HepG2 (cell line): Measurements from ENCODE around the gene ZNF445. TPM values are rescaled to one million over a fixed set of nuclear protein-coding genes. Genes with fewer than 3 reads are reported as not detected.

Experiments
- ATAC-seq: fragments of 200-7000 bp; cut with Tn5 transposase; 3 replicates; pipeline ENCODE4 v1.9.1; 2020; ENCODE audit warnings: mild to moderate bottlenecking, moderate library complexity
- BruUV-seq: library from RNA; stranded (reverse); fragments of 400-500 nt; replicated peaks from 2 replicates; lab custom pipeline; 2021; lab: Mats Ljungman, UMichigan
- CTCF ChIA-PET: fragments of 300-600 bp; formaldehyde crosslinking; extraction: SDS; loops from one replicate; lab custom pipeline; 2021; ENCODE audit warnings: low total read pairs, inconsistent platforms, low intra/inter-chr PET ratio; lab: Yijun Ruan, JAX
- POLR2A ChIA-PET: fragments of 350-600 bp; sonication (Branson Sonifier 250); formaldehyde crosslinking; loops from one replicate; lab custom pipeline; 2020; ENCODE audit warnings: antibody characterized with exemption, inconsistent platforms; lab: Yijun Ruan, JAX
- DNase-seq: peaks from one replicate; pipeline ENCODE4 v3.0.0-alpha.2; 2015; ENCODE audit warnings: low spot score
- FAIRE-seq: peaks from 3 replicates; lab custom pipeline; 2011; peaks lifted over from hg19 to GRCh38; lab: Jason Lieb, UNC
- H2AFZ ChIP-seq: one replicate; pipeline ENCODE4 v1.6.1; 2011; ENCODE audit warnings: low read length, inconsistent platforms
- H3K27ac ChIP-seq: fragments of 300-600 bp; 3 replicates; pipeline ENCODE4 v1.8.0; 2011; ENCODE audit warnings: mixed run types, mild to moderate bottlenecking, mixed read lengths, low read length, inconsistent platforms; ENCODE audit not compliant: insufficient read depth; ENCODE audit errors: extremely low read length
- H3K27me3 ChIP-seq, 2 experiments: fragments of 200-600 bp in 1 of 2; 2 replicates in 1 of 2; 3 replicates in 1 of 2; pipeline versions ENCODE4 v1.6.0 to v1.8.0; 2011; ENCODE audit warnings: low read length in 2 of 2, mild to moderate bottlenecking in 2 of 2, moderate library complexity in 2 of 2, inconsistent platforms in 1 of 2; ENCODE audit not compliant: insufficient read depth in 2 of 2, control insufficient read depth in 1 of 2
- H3K36me3 ChIP-seq, 2 experiments: fragments of 200-600 bp in 1 of 2; replicated peaks in 1 of 2; 2 replicates in 1 of 2; 3 replicates in 1 of 2; pipeline versions ENCODE4 v1.5.1 to v1.8.0; 2011; ENCODE audit warnings: low read length in 2 of 2, inconsistent platforms in 1 of 2; ENCODE audit not compliant: insufficient read depth in 2 of 2, control insufficient read depth in 1 of 2
- H3K4me1 ChIP-seq: 2 replicates; pipeline ENCODE4 v1.5.1; 2012; ENCODE audit warnings: low read length, inconsistent platforms; ENCODE audit not compliant: insufficient read depth
- H3K4me2 ChIP-seq: 2 replicates; pipeline ENCODE4 v1.6.0; 2011; ENCODE audit warnings: low read depth, low read length, inconsistent platforms
- H3K4me3 ChIP-seq, 3 experiments: fragments of 200-600 bp in 1 of 3; sonication (generic), shearing (Covaris generic) in 1 of 3; replicated peaks in 1 of 3; 2 replicates each; pipeline ENCODE4 v1.5.1; 2011 to 2016; ENCODE audit warnings: low read length in 3 of 3, inconsistent platforms in 2 of 3, low read depth in 2 of 3, mild to moderate bottlenecking in 2 of 3, control low read depth in 1 of 3, mixed read lengths in 1 of 3; ENCODE audit not compliant: insufficient read depth in 1 of 3
- H3K79me2 ChIP-seq: one replicate; pipeline ENCODE4 v1.6.1; 2011; ENCODE audit warnings: low read length, inconsistent platforms; ENCODE audit not compliant: insufficient read depth
- H3K9ac ChIP-seq: 2 replicates; pipeline ENCODE4 v1.6.0; 2011; ENCODE audit warnings: mild to moderate bottlenecking, low read depth, low read length, inconsistent platforms; ENCODE audit not compliant: insufficient read depth
- H3K9me3 ChIP-seq: 2 replicates; pipeline ENCODE4 v1.5.1; 2012; ENCODE audit warnings: mild to moderate bottlenecking, low read length
- H4K20me1 ChIP-seq: 2 replicates; pipeline ENCODE4 v1.6.0; 2011; ENCODE audit warnings: inconsistent platforms, mild to moderate bottlenecking, low read length, moderate library complexity; ENCODE audit not compliant: insufficient read depth
- GLI4 ChIP-seq: sonication (generic); formaldehyde crosslinking; IDR thresholded peaks from 2 replicates; pipeline ENCODE4 v1.5.1; 2020; ENCODE audit warnings: missing genetic modification reagents, mild to moderate bottlenecking, moderate library complexity, borderline replicate concordance
- JUN ChIP-seq: sonication (generic); formaldehyde crosslinking; IDR thresholded peaks from 2 replicates; pipeline ENCODE4 v1.4.0; 2020; ENCODE audit warnings: mild to moderate bottlenecking, missing genetic modification reagents
- MED8 ChIP-seq: sonication (generic); formaldehyde crosslinking; IDR thresholded peaks from 2 replicates; pipeline ENCODE4 v1.8.1; 2023; ENCODE audit warnings: mild to moderate bottlenecking, missing genetic modification reagents; ENCODE audit not compliant: insufficient replicate concordance
- MTF1 ChIP-seq: sonication (generic); formaldehyde crosslinking; IDR thresholded peaks from 2 replicates; pipeline ENCODE4 v1.5.0; 2020; ENCODE audit warnings: missing genetic modification reagents
- RBM39 ChIP-seq: fragments of 200-400 bp; formaldehyde crosslinking; IDR thresholded peaks from one replicate; pipeline ENCODE4 v1.6.1; 2018; ENCODE audit warnings: antibody characterized with exemption, mild to moderate bottlenecking, low read depth, low read length; ENCODE audit not compliant: poor library complexity, severe bottlenecking
- TARDBP ChIP-seq: sonication (generic); formaldehyde crosslinking; IDR thresholded peaks from 2 replicates; pipeline ENCODE4 v1.8.0; 2022; ENCODE audit warnings: mild to moderate bottlenecking, missing genetic modification reagents
- TBX2 ChIP-seq: sonication (generic); formaldehyde crosslinking; IDR thresholded peaks from 2 replicates; pipeline ENCODE4 v1.5.0; 2020; ENCODE audit warnings: missing genetic modification reagents, mild to moderate bottlenecking, borderline replicate concordance
- ZNF256 ChIP-seq: sonication (generic); formaldehyde crosslinking; conservative IDR thresholded peaks from 2 replicates; pipeline ENCODE4 v1.4.0; 2020; ENCODE audit warnings: missing genetic modification reagents
- ZNF713 ChIP-seq: sonication (generic); formaldehyde crosslinking; IDR thresholded peaks from 2 replicates; pipeline ENCODE4 v1.4.0; 2020; ENCODE audit warnings: mild to moderate bottlenecking, missing genetic modification reagents
- ZSCAN9 ChIP-seq: IDR thresholded peaks from 2 replicates; pipeline ENCODE4 v1.6.1; 2016; ENCODE audit warnings: borderline replicate concordance
- WGBS: methylation state at CpG from one replicate; pipeline ENCODE4 v1.1.6; 2017; ENCODE audit warnings: low lambda C conversion rate; 5-methylcytosine and 5-hydroxymethylcytosine counted together
- in situ Hi-C: cut with HindIII; loops from 2 replicates; pipeline ENCODE4 v1.10.0; 2017; ENCODE audit warnings: low pct_unique_long_range_greater_than_20kb; ENCODE audit not compliant: extremely low pct_ligation_motif_present
- intact Hi-C: fragments of 100-400 bp; cut with micrococcal nuclease; formaldehyde crosslinking; loops from one replicate; pipeline ENCODE4 v1.10.0; 2022; ENCODE audit not compliant: unreplicated experiment
- polyA plus RNA-seq, 8 experiments: library from polyadenylated mRNA; depleted of rRNA in 3 of 8; stranded (reverse) in 7 of 8; unstranded in 1 of 8; fragments of >200 nt; fragmentation: Illumina TruSeq in 4 of 8; extraction: Trizol in 4 of 8; gene quantifications; 2 replicates each; pipeline versions ENCODE4 v1.2.1 to v1.2.3, GENCODE V29; 2011 to 2016; ENCODE audit warnings: low read depth in 4 of 8, missing spikeins in 1 of 8, mixed read lengths in 1 of 8; ENCODE audit not compliant: insufficient read depth in 1 of 8
- total RNA-seq, 5 experiments: library from RNA; depleted of rRNA; stranded (reverse); fragments of >200 nt; fragmentation: Illumina TruSeq; extraction: Trizol; gene quantifications; 2 replicates each; pipeline ENCODE4 v1.2.3, GENCODE V29; 2016; ENCODE audit warnings: low read depth in 1 of 5
- TF ChIP-seq, protein P1 (sequence below): sonication (generic); formaldehyde crosslinking; IDR thresholded peaks from 2 replicates; pipeline ENCODE4 v1.5.0; 2020; ENCODE audit warnings: mild to moderate bottlenecking, missing genetic modification reagents, moderate library complexity
- TF ChIP-seq, protein P2 (sequence below): sonication (generic); formaldehyde crosslinking; IDR thresholded peaks from 2 replicates; pipeline ENCODE4 v1.4.0; 2020; ENCODE audit warnings: missing genetic modification reagents
- TF ChIP-seq, protein P3 (sequence below): sonication (generic); formaldehyde crosslinking; IDR thresholded peaks from 2 replicates; pipeline ENCODE4 v1.4.0; 2020; ENCODE audit warnings: missing genetic modification reagents
- TF ChIP-seq, protein P4 (sequence below), 2 experiments: sonication (generic) in 1 of 2; formaldehyde crosslinking in 1 of 2; IDR thresholded peaks; 2 replicates each; pipeline versions ENCODE4 v1.4.0 to v1.6.1; 2018 to 2020; ENCODE audit warnings: missing genetic modification reagents in 2 of 2, borderline replicate concordance in 1 of 2, low read depth in 1 of 2, mild to moderate bottlenecking in 1 of 2, missing biosample characterization in 1 of 2

Gene ZNF445
- total and polyA plus RNA-seq, 2 of the 13 experiments (the other 11 are each of a cell fraction or from before 2014, with no cell fraction given), result 4.4 to 10.3 TPM

DNA sequence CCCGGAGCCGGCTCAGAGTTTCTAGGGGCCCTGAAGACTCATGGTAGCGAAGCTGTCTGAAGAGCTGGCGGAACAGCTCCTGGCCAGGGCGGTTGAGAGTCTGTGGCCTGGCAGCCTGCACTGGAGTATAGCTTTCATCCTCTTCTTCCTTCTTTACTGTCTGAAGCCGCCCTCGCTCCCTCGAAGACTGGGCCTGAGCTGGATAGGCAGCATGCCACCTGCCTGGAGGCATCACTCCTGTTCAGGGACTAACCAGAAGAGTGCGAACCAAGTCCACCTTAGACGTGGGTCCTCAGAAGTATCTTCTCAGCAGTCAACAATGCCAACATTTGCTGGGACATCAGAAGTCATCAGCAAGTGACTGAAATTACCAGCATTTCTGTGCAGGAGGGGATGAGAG lies 22.2 kb downstream of the ZNF445 start:
- intact Hi-C loops, result no loop called here
- Histone ChIP-seq H3K9ac (no peak overlapping the region), H3K36me3 (peaks cover 23 to 70% of the 10 kb centered on the region in 2 experiments; a peak in 4 of 5 replicates), H3K4me1 (peaks cover 18% of the 10 kb centered on the region), H3K27ac (peak overlapping the region; percentile 72), H3K4me2 (no peak overlapping the region), H3K79me2 (peaks cover 4% of the 10 kb centered on the region), H3K4me3 (no peak overlapping the region), H3K9me3 (no peaks in the 10 kb centered on the region), H4K20me1 (no peaks in the 10 kb centered on the region), H2AFZ (no peak overlapping the region), H3K27me3 (no peaks in the 10 kb centered on the region)
- no TSS peak for BruUV-seq
- FAIRE-seq (no peak), ATAC-seq (no peak), DNase-seq (no peak)
- POLR2A ChIA-PET, result interaction anchor here (0.9 to 3.2 kb wide), 3 partner anchors 11 to 23 kb away, joined by 3 to 17 read pairs (median 7); partner anchors contain the start of gene ZNF445
- WGBS, result 98% methylated on average over 7 of the region's 10 CpGs
- in situ Hi-C loops, result no loop called here
- CTCF ChIA-PET, result no interaction called here
- TF ChIP-seq, protein P1, sequence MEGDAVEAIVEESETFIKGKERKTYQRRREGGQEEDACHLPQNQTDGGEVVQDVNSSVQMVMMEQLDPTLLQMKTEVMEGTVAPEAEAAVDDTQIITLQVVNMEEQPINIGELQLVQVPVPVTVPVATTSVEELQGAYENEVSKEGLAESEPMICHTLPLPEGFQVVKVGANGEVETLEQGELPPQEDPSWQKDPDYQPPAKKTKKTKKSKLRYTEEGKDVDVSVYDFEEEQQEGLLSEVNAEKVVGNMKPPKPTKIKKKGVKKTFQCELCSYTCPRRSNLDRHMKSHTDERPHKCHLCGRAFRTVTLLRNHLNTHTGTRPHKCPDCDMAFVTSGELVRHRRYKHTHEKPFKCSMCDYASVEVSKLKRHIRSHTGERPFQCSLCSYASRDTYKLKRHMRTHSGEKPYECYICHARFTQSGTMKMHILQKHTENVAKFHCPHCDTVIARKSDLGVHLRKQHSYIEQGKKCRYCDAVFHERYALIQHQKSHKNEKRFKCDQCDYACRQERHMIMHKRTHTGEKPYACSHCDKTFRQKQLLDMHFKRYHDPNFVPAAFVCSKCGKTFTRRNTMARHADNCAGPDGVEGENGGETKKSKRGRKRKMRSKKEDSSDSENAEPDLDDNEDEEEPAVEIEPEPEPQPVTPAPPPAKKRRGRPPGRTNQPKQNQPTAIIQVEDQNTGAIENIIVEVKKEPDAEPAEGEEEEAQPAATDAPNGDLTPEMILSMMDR (CRISPR knock-in tag), result no peak
- TF ChIP-seq MED8 (no peak), ZNF713 (CRISPR knock-in tag) (no peak), TARDBP (no peak), GLI4 (CRISPR knock-in tag) (no peak), MTF1 (CRISPR knock-in tag) (no peak), RBM39 (no peak), ZNF256 (CRISPR knock-in tag) (no peak), JUN (no peak), ZSCAN9 (CRISPR knock-in tag) (no peak), TBX2 (no peak)
- TF ChIP-seq, protein P2, sequence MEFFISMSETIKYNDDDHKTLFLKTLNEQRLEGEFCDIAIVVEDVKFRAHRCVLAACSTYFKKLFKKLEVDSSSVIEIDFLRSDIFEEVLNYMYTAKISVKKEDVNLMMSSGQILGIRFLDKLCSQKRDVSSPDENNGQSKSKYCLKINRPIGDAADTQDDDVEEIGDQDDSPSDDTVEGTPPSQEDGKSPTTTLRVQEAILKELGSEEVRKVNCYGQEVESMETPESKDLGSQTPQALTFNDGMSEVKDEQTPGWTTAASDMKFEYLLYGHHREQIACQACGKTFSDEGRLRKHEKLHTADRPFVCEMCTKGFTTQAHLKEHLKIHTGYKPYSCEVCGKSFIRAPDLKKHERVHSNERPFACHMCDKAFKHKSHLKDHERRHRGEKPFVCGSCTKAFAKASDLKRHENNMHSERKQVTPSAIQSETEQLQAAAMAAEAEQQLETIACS (CRISPR knock-in tag), result no peak
- TF ChIP-seq, protein P3, sequence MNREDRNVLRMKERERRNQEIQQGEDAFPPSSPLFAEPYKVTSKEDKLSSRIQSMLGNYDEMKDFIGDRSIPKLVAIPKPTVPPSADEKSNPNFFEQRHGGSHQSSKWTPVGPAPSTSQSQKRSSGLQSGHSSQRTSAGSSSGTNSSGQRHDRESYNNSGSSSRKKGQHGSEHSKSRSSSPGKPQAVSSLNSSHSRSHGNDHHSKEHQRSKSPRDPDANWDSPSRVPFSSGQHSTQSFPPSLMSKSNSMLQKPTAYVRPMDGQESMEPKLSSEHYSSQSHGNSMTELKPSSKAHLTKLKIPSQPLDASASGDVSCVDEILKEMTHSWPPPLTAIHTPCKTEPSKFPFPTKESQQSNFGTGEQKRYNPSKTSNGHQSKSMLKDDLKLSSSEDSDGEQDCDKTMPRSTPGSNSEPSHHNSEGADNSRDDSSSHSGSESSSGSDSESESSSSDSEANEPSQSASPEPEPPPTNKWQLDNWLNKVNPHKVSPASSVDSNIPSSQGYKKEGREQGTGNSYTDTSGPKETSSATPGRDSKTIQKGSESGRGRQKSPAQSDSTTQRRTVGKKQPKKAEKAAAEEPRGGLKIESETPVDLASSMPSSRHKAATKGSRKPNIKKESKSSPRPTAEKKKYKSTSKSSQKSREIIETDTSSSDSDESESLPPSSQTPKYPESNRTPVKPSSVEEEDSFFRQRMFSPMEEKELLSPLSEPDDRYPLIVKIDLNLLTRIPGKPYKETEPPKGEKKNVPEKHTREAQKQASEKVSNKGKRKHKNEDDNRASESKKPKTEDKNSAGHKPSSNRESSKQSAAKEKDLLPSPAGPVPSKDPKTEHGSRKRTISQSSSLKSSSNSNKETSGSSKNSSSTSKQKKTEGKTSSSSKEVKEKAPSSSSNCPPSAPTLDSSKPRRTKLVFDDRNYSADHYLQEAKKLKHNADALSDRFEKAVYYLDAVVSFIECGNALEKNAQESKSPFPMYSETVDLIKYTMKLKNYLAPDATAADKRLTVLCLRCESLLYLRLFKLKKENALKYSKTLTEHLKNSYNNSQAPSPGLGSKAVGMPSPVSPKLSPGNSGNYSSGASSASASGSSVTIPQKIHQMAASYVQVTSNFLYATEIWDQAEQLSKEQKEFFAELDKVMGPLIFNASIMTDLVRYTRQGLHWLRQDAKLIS (CRISPR knock-in tag), result no peak
- TF ChIP-seq, protein P4, sequence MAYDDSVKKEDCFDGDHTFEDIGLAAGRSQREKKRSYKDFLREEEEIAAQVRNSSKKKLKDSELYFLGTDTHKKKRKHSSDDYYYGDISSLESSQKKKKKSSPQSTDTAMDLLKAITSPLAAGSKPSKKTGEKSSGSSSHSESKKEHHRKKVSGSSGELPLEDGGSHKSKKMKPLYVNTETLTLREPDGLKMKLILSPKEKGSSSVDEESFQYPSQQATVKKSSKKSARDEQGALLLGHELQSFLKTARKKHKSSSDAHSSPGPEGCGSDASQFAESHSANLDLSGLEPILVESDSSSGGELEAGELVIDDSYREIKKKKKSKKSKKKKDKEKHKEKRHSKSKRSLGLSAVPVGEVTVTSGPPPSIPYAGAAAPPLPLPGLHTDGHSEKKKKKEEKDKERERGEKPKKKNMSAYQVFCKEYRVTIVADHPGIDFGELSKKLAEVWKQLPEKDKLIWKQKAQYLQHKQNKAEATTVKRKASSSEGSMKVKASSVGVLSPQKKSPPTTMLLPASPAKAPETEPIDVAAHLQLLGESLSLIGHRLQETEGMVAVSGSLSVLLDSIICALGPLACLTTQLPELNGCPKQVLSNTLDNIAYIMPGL (CRISPR knock-in tag; IDR thresholded peaks at IDR 0.05; ENCODE audit: borderline replicate concordance in 1 of 2, low read depth in 1 of 2), result no peak
